ENCODE measurements around the gene PPP1R3G. TPM values are rescaled to one million over a fixed set of nuclear protein-coding genes. Genes with fewer than 3 reads are reported as not detected.

The PPP1R3G gene
- total RNA-seq, 4 donors from 2014 or later = 0.56 to 1.8 (median 1.3) TPM

DNA sequence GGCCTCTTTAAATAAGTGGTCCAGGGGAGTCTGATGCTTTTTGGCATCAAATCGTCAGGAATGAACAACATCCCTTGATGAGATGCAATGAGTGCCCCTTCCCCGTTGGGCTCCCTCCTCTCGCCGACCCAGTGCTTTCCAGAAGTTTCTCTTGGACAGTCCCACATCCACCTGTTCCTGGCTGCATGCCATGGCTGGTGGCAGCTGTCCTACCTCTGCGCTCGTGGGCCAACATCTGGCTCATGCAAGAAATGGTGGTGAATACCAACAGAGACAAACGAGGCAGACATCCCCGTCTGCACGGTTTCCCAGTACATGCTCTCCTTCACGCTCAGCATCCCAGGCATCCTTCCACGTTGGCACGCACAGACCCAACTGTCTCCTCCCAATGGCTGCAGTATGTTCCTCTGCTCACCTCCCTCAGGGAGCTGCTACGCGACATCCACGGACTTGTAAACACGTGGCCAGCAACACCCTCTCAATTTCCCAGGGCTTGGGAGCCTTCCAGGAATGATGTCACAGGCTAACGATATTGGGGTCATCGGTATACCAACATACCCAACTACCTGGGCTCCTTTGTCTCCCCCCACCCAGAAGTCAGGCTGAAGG is 37.5 kb downstream of the PPP1R3G start:
- DNase-seq (ENCODE audit: low spot score) (no peak), ATAC-seq (ENCODE audit: low FRiP score) (no peak)
- TF ChIP-seq, protein P1, sequence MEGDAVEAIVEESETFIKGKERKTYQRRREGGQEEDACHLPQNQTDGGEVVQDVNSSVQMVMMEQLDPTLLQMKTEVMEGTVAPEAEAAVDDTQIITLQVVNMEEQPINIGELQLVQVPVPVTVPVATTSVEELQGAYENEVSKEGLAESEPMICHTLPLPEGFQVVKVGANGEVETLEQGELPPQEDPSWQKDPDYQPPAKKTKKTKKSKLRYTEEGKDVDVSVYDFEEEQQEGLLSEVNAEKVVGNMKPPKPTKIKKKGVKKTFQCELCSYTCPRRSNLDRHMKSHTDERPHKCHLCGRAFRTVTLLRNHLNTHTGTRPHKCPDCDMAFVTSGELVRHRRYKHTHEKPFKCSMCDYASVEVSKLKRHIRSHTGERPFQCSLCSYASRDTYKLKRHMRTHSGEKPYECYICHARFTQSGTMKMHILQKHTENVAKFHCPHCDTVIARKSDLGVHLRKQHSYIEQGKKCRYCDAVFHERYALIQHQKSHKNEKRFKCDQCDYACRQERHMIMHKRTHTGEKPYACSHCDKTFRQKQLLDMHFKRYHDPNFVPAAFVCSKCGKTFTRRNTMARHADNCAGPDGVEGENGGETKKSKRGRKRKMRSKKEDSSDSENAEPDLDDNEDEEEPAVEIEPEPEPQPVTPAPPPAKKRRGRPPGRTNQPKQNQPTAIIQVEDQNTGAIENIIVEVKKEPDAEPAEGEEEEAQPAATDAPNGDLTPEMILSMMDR (IDR thresholded peaks at IDR 0.05) = no peak

DNA sequence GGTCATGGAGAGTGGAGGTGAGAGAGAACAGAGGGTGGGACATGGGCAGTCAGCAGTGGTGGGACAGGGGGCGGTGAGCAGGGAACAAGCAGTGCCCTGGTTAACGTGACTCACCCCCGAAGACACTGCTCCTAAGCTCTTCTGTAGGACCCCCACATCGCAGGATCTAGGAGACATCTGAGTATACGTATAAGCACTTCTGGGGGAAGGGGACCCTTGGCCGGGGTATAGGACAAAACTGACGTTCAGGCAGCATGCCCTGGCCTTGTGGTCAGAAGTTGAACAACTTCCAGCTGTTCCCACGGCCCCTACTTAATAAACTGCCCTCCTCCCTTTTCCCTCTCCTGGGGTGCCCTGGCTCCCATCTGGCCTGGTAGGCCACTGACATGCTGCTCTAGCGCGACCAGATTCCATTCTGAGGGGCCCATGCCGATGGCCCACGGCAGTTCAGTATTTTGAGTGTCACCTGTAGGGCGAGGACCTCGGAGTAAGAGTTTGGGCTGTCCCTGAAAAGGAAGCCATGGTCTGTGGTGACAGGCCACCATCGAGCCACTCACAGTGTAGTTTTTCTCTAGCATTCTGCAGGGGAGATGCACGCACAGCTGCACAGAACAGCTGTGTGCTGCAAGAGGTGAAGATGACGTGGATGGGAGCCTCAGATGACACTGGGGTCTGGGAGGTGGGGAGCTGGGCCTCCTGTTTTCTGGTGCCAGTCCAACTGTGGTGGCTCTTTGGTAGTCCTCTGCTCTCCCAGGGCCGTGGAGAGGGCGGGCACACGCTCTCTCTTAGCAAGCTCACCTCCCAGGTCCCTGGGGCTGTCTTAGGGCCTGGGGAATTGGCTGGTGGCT is 38.4 kb downstream of the PPP1R3G start:
- no peak for ATAC-seq (ENCODE audit: low FRiP score)
- no peak for DNase-seq (ENCODE audit: low spot score)
- TF ChIP-seq, protein P1 (IDR thresholded peaks at IDR 0.05) = no peak

DNA sequence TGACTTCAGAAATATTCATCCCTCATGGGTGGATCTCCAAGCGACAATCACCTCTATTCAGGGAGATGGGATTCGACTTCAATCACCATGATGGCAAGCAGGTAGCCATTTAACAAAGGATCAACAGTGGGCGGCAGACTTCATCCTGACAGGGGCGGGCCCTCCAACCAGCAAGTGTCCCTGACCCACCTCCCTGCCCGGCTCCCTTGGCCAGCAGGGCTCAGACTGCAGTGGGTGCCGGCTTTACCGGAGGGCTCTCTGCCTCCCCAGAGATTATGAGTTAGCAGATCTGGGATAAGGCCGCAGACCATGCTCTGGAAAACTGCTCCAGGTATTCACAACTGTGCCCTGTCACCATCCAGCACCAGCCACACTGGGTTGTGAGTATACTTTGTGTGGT is 39.4 kb downstream of the PPP1R3G start:
- no peak for DNase-seq (ENCODE audit: low spot score)
- TF ChIP-seq, protein P1 (IDR thresholded peaks at IDR 0.05) = no peak
- no peak for ATAC-seq (ENCODE audit: low FRiP score)

DNA sequence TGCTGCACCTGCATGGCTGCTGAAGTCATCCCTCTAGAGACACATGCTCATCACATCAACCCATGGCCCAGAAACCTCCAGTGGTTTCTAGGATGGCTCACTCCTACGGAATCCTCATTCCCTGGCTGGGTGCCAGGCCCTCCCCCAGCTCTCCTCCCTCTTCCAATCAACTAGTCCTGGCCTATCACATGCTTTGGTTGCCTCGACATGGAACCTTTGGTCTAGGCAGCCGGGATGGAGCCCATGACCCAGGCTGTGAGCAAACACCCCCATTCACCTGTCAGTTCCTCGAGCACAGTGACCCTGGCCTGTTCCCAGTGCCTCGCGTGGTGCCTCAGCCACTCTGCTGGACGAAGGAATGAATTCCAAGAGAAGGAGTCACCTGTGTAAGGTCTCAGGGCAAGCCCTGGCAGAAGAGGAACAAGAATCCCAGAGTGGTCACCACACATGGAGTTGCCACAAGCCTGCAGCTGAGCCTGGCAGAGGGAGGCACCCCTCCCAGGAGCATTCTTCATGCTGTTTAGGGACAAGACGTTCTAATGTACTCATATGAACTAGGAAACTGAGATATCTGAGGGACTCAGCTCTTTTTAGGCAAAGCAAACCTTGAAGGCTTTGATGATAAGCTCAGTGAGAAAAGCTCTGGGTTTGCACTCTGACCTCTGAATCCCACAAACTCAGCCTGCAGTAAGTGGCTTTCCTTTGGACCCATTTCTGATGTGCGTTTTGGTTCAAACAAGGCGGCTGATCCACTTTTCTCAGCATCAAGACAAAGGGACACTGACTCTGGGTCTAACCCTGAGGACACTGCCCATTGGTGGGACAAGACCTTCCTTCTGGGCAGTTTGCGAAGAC is 40.2 kb downstream of the PPP1R3G start:
- TF ChIP-seq, protein P1 (IDR thresholded peaks at IDR 0.05) = no peak
- DNase-seq (ENCODE audit: low spot score) (no peak), ATAC-seq (ENCODE audit: low FRiP score) (no peak)

DNA sequence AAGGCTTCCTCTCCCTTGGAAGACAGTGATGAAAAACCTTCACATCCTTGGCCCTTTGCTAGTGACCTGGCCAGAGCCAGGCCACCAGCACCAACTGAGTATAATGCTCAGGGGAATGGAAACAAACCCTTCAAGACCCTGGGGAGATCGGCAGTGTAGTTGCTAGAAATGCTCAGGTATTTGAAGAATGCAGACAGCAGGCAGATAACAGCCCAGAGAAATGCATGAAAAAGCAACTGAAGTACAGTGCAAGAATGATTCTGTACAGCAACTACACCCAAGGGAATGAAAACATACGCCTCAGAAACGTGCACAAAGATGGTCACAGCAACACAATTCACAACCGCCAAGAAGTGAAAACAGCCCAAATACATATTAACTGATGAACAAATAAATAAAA is 41.1 kb downstream of the PPP1R3G start:
- DNase-seq (ENCODE audit: low spot score) (no peak), ATAC-seq (ENCODE audit: low FRiP score) (no peak)
- TF ChIP-seq, protein P1 (IDR thresholded peaks at IDR 0.05) = no peak

DNA sequence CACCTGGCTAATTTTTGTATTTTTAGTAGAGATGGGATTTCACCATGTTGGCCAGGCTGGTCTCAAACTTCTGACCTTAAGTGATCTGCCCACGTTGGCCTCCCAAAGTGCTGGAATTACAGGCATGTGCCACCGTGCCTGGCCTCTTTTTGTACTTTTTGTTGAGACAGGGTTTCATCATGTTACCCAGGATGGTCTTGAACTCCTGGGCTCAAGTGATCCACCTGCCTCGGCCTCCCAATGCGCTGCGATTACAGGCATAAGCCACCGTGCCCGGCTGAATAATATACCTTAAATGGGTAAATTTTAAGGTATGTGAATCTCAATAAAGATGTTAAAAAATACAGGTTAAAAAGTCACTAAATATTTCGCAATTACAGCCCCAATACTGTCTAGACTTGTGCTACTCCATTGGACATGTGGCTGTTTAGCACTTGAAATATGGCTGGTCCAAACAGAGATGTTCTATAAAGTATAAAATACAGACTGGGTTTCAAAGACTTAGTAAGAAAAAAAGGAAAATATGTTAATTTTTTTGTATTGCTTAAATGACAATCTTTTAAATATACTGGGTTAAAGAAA is 42.1 kb downstream of the PPP1R3G start:
- DNase-seq (ENCODE audit: low spot score) (no peak), ATAC-seq (ENCODE audit: low FRiP score) (no peak)
- TF ChIP-seq, protein P1 (IDR thresholded peaks at IDR 0.05) = no peak

Measured in omental fat pad (tissue), 4 donors.